ENCODE data around the gene SLC43A3.

SLC43A3 gene

DNA sequence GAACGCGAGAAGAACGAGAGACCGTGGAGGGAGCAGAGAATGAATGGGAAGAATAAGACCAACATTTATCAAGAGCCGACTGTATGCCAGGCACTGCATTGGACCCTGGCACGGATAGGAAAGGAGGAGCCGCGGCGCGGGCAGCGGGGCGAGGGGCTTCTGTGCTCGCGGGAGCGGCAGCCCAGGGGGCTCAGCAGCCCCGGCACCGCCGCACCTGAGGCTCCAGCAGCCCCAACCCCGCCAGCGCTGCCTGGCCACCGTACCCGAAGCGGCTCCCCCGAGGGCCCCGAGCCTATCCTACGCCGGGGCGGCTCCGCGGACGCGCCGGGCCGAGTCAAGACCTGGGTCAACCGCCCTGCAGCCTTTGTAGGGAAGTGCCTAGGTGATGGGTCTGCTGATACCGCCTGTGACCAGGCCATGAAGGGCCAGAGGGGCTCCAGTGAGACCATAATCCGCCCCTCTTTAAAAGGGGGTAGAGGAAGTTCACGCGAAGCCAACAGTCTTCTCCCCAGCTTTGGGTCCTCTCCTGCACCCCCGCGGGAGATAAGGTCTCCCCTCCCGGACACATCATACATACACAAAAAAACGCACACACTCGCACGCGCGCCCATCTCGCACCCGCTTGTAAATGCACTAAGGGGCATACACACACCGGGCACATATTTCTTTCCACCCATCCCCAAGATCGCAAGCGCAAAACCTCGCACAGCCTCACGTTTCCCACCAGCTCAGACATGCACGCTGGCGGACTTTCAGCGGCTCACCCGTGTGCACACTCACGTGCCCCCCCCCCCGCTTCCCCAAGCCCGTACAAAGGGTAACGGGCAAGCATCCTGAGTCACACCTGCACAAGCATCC lies 32.5 kb upstream of the SLC43A3 start:
- no peak for TF ChIP-seq ZFX (IDR thresholded peaks at IDR 0.05; ENCODE audit: borderline replicate concordance)
- TF ChIP-seq, protein P1, sequence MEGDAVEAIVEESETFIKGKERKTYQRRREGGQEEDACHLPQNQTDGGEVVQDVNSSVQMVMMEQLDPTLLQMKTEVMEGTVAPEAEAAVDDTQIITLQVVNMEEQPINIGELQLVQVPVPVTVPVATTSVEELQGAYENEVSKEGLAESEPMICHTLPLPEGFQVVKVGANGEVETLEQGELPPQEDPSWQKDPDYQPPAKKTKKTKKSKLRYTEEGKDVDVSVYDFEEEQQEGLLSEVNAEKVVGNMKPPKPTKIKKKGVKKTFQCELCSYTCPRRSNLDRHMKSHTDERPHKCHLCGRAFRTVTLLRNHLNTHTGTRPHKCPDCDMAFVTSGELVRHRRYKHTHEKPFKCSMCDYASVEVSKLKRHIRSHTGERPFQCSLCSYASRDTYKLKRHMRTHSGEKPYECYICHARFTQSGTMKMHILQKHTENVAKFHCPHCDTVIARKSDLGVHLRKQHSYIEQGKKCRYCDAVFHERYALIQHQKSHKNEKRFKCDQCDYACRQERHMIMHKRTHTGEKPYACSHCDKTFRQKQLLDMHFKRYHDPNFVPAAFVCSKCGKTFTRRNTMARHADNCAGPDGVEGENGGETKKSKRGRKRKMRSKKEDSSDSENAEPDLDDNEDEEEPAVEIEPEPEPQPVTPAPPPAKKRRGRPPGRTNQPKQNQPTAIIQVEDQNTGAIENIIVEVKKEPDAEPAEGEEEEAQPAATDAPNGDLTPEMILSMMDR (IDR thresholded peaks at IDR 0.05): no peak
- H3K27ac ChIP-seq: no peak overlapping the region

DNA sequence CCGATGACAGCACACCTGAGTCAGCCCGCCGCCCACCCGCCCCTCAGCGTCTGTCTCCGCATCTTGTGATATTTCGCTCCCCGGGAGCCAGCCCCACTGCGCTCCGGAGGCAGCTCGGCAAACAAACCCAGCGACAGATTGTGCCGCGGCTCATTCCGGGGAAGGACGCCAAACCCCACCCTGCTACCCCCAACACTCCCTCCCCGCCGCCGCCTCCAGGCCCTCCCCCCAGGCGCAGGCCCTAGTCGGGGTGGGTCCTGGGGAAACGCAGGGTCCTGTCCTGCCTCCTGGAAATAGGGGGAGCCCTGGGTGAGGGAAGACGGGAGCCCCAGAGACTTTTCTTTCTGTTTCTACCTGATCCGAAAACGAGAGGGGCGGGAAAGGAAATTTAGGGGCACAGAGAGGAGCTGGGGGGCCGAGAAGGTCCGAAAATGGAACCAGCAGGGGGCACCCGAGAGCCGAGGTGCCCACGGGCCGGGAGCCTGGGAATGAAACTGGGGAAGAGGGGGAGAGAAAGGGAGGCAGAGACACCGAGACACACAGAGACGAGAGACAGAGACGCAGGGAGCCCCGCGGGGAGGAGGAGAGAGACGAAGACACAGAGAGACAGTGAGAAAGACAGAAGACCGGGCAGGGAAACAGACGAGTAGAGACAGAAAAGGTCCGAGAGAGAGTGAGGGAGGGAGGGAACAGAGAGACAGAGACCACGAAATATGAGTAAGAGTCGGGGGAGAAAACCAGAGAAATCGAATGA lies 31.7 kb upstream of the SLC43A3 start:
- TF ChIP-seq ZFX (IDR thresholded peaks at IDR 0.05; ENCODE audit: borderline replicate concordance): no peak
- TF ChIP-seq, protein P1 (IDR thresholded peaks at IDR 0.05): peak; percentile 98
- H3K27ac ChIP-seq: no peak overlapping the region

DNA sequence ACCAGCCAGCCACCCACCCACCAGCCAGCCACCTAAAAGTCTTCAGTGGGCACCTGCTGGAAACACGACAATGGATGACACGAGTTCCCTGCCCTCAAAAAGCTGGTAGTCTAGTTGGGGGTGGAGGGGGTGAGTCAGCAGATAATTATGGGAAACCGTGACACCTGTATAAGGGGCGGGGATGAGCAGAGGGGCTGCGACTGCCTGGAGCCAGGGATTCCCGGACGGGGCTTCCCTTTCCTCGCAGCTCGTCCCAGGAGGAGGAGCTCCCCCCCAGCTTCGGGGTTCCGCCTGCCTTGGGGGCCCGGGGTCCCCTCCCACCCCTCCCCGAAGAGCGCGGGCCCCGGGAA lies 31.1 kb upstream of the SLC43A3 start:
- no peak overlapping the region for H3K27ac ChIP-seq
- TF ChIP-seq, protein P1 (IDR thresholded peaks at IDR 0.05): no peak

DNA sequence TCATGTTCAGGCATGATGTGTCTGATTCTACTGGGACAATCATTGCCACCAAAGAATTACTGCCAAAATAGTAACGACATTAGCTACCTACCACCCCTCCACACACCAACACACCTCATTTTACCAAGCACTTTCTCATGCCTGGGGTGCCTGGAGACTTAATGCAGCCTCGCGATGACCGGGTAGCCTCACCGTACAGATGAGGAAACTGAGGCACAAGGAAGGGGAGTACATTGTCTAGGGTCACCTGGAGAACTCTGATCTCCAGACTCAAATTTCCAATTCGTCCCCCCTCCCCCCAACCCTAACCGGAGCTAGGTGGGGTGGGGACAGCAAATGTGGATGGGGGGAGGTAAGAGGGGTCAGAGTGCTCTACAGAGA lies 30.7 kb upstream of the SLC43A3 start:
- no peak overlapping the region for H3K27ac ChIP-seq
- no peak for TF ChIP-seq ZFX (IDR thresholded peaks at IDR 0.05; ENCODE audit: borderline replicate concordance)
- TF ChIP-seq, protein P1 (IDR thresholded peaks at IDR 0.05): peak; percentile 63

DNA sequence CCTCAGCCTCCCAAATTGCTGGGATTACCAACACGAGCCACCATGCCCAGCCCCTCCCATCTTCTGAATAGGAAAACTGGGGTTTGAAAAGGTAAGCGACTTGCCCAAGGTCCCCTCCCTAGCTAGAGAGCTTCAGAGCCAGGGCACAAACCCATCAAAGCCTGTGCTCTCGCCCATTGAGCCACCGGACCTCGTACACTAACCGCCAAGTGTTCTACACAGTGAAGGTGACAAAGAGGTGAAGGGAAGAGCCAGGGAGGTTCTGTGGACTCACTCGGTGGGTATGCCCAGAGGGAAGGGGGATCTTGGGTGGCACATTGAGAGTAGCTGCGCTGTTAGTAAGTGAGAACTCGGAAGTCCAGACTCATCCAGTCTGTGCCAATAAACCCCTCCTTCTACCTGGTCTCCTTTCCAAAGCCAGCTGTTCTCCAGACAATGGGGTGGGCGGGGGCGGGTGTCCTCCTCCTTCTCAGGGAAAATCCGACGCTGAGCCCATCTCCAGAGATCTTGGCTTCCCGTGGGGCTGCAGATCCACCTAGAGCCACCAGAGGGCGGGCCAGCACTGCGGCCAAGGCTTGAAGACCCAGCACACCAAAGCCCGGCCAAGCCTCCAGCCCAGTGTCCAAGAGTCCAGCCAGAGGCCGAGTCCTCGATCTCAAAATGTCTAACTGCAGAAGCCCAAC lies 30.2 kb upstream of the SLC43A3 start:
- no peak overlapping the region for H3K27ac ChIP-seq
- TF ChIP-seq ZFX (IDR thresholded peaks at IDR 0.05; ENCODE audit: borderline replicate concordance): no peak
- TF ChIP-seq, protein P1 (IDR thresholded peaks at IDR 0.05): peak; percentile 95

DNA sequence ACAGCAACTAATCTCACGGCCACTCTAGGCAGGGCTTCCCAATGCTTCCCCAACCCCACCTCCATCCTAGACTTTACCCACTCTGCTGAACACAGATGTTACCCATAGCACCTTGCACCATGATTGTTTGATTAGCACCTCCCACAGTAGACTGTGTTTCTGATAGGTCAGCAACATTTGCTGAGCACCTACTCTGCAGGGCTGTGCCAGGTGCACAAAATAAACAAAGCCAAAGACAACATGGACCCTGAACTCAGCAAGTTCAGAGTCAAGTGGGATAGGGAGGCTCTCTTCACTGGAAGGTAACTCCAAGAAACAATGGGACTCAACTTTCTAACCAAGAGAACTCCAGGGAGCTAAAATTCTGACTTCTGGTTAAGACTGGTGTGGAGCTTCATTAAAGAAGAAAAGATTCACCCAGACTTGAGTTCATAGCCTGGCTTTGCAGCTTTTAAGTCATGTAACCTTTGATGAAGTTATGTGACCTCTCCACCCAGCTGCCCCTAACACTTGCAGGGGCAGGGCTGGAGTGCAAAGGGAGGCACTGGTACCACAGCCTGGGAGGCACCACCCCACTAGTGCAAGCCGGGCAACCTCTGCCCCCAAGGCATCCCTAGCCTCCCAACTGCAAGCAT lies 26.7 kb upstream of the SLC43A3 start:
- H3K27ac ChIP-seq: peak overlapping the region; percentile 75
- no peak for TF ChIP-seq ZFX (IDR thresholded peaks at IDR 0.05; ENCODE audit: borderline replicate concordance)
- TF ChIP-seq, protein P1 (IDR thresholded peaks at IDR 0.05): no peak

Data from 22Rv1 (cell line).